Measurements from ENCODE around the gene NUDT16. TPM values are rescaled to one million over a fixed set of nuclear protein-coding genes. Genes with fewer than 3 reads are reported as not detected.

The NUDT16 gene
- total and polyA plus RNA-seq, 2 donors (not counting 1 experiment from before 2014, with no cell fraction given) = 5.1 to 19.1 TPM

DNA sequence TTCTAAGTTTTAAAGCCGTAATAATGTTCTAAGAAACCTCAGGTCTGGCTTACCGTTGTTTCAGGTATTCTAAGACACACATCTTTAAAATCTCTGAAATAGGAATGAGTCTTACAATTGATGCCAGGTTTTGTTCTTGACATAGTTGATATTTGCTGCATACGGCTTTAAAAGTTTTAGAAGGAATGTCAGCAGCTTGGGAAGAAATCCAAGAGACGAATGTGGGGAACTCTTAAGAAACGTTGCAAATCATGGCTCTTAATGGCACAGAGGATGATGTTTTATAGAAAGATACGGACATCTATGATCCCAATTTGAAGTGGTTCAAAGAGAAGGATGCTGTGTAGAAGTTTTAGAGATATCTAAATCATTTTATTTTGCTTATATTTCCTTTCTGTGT is 11.5 kb downstream of the NUDT16 start:
- Histone ChIP-seq H3K9me3 (ENCODE audit: control extremely low read depth in 1 of 3, control insufficient read depth in 2 of 3, insufficient read depth in 1 of 3, low read length in 2 of 3) (no peaks in the 10 kb centered on the region), H3K4me3 (ENCODE audit: control extremely low read depth in 1 of 5, extremely low read depth in 1 of 5, insufficient read depth in 1 of 5, low read depth in 2 of 5, low read length in 4 of 5) (no peak overlapping the region), H3K9ac (ENCODE audit: low read length) (no peak overlapping the region), H3K27ac (ENCODE audit: low read length in 2 of 2) (no peak overlapping the region), H2AFZ (ENCODE audit: insufficient read depth, low read depth, low read length, poor library complexity, severe bottlenecking) (no peak overlapping the region), H3K79me2 (ENCODE audit: control insufficient read depth, insufficient read depth, low read length) (no peaks in the 10 kb centered on the region), H3K4me1 (ENCODE audit: control insufficient read depth in 2 of 2, insufficient read depth in 2 of 2, low read length in 2 of 2) (no peaks in the 10 kb centered on the region), H4K20me1 (ENCODE audit: control insufficient read depth, insufficient read depth, low read length, poor library complexity, severe bottlenecking) (no peaks in the 10 kb centered on the region), H3K36me3 (replicated peaks in 1 of 2; ENCODE audit: control extremely low read depth in 1 of 2, control insufficient read depth in 1 of 2, extremely low read depth in 1 of 2, insufficient read depth in 2 of 2, low read length in 1 of 2) (no peaks in the 10 kb centered on the region), H3K4me2 (replicated peaks; ENCODE audit: low read depth, low read length, poor library complexity, severe bottlenecking) (no peak overlapping the region), H3K27me3 (replicated peaks in 1 of 4; ENCODE audit: control extremely low read depth in 1 of 4, control insufficient read depth in 3 of 4, insufficient read depth in 4 of 4, low read length in 3 of 4) (no peaks in the 10 kb centered on the region)
- Mint-ChIP-seq H3K4me3 (no peak overlapping the region), H3K9me3 (ENCODE audit: insufficient read depth) (no peaks in the 10 kb centered on the region), H3K27ac (no peak overlapping the region), H3K4me1 (no peaks in the 10 kb centered on the region), H3K27me3 (no peaks in the 10 kb centered on the region)
- WGBS (ENCODE audit: insufficient coverage) = 94% methylated on average over 3 of the region's 6 CpGs
- ATAC-seq (ENCODE audit: low read depth) (no peak), DNase-seq (no peak)
- intact Hi-C loops (cut with micrococcal nuclease) = no loop called here
- TF ChIP-seq EZH2 (IDR thresholded peaks at IDR 0.05; ENCODE audit: borderline replicate concordance, insufficient read depth, low read depth, low read length, poor library complexity, severe bottlenecking) = no peak
- TF ChIP-seq CTCF (IDR thresholded peaks at IDR 0.05) = no peak
- CTCF ChIA-PET = no interaction called here
- POLR2A ChIA-PET = no interaction called here

DNA sequence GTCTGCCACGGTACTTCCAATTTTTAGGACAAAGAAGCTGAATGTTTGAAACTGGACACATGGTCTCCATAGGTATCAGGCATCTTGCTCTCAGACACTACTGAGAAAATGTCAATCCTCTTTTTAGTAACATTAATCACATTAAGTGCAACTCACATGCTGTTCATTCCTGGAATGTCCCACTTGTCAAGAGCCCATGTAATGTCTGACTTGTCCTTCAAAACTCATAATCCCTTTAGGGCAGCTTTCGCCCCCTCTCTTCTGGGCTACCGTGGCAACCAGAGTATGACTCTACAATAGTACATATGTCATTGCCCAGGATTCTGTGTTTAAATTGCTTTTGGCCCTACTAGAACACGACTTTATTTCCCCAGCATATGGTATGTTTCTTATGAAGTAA is 12.3 kb downstream of the NUDT16 start:
- Histone ChIP-seq H4K20me1 (ENCODE audit: control insufficient read depth, insufficient read depth, low read length, poor library complexity, severe bottlenecking) (no peaks in the 10 kb centered on the region), H3K4me2 (replicated peaks; ENCODE audit: low read depth, low read length, poor library complexity, severe bottlenecking) (no peak overlapping the region), H3K9ac (ENCODE audit: low read length) (no peak overlapping the region), H3K27ac (ENCODE audit: low read length in 2 of 2) (no peak overlapping the region), H3K4me3 (ENCODE audit: control extremely low read depth in 1 of 5, extremely low read depth in 1 of 5, insufficient read depth in 1 of 5, low read depth in 2 of 5, low read length in 4 of 5) (no peak overlapping the region), H3K27me3 (replicated peaks in 1 of 4; ENCODE audit: control extremely low read depth in 1 of 4, control insufficient read depth in 3 of 4, insufficient read depth in 4 of 4, low read length in 3 of 4) (no peaks in the 10 kb centered on the region), H3K36me3 (replicated peaks in 1 of 2; ENCODE audit: control extremely low read depth in 1 of 2, control insufficient read depth in 1 of 2, extremely low read depth in 1 of 2, insufficient read depth in 2 of 2, low read length in 1 of 2) (no peaks in the 10 kb centered on the region), H2AFZ (ENCODE audit: insufficient read depth, low read depth, low read length, poor library complexity, severe bottlenecking) (no peak overlapping the region), H3K4me1 (ENCODE audit: control insufficient read depth in 2 of 2, insufficient read depth in 2 of 2, low read length in 2 of 2) (no peaks in the 10 kb centered on the region), H3K79me2 (ENCODE audit: control insufficient read depth, insufficient read depth, low read length) (no peaks in the 10 kb centered on the region), H3K9me3 (ENCODE audit: control extremely low read depth in 1 of 3, control insufficient read depth in 2 of 3, insufficient read depth in 1 of 3, low read length in 2 of 3) (no peaks in the 10 kb centered on the region)
- no peak for ATAC-seq (ENCODE audit: low read depth)
- intact Hi-C loops (cut with micrococcal nuclease) = no loop called here
- Mint-ChIP-seq H3K4me1 (no peaks in the 10 kb centered on the region), H3K27me3 (no peaks in the 10 kb centered on the region), H3K9me3 (ENCODE audit: insufficient read depth) (no peaks in the 10 kb centered on the region), H3K27ac (no peak overlapping the region), H3K4me3 (no peak overlapping the region)
- 93% methylated on average over 3 of the region's 4 CpGs for WGBS (ENCODE audit: insufficient coverage)
- POLR2A ChIA-PET = no interaction called here
- DNase-seq = no peak
- no peak for TF ChIP-seq EZH2 (IDR thresholded peaks at IDR 0.05; ENCODE audit: borderline replicate concordance, insufficient read depth, low read depth, low read length, poor library complexity, severe bottlenecking)
- TF ChIP-seq CTCF (IDR thresholded peaks at IDR 0.05) = no peak
- CTCF ChIA-PET = no interaction called here

Measured in B cell (primary cell).